ENCODE data around the gene CKLF.

- TF ChIP-seq, protein P1, sequence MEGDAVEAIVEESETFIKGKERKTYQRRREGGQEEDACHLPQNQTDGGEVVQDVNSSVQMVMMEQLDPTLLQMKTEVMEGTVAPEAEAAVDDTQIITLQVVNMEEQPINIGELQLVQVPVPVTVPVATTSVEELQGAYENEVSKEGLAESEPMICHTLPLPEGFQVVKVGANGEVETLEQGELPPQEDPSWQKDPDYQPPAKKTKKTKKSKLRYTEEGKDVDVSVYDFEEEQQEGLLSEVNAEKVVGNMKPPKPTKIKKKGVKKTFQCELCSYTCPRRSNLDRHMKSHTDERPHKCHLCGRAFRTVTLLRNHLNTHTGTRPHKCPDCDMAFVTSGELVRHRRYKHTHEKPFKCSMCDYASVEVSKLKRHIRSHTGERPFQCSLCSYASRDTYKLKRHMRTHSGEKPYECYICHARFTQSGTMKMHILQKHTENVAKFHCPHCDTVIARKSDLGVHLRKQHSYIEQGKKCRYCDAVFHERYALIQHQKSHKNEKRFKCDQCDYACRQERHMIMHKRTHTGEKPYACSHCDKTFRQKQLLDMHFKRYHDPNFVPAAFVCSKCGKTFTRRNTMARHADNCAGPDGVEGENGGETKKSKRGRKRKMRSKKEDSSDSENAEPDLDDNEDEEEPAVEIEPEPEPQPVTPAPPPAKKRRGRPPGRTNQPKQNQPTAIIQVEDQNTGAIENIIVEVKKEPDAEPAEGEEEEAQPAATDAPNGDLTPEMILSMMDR (conservative IDR thresholded peaks at IDR 0.05): no peak
- TF ChIP-seq EZH2 (IDR thresholded peaks at IDR 0.05; ENCODE audit: low read depth): no peak
These were observed 43.4 kb upstream of the CKLF start for GRCh38 chr16:66508914-66509496.

Data from PC-9 (cell line).